LoVo (cell line): ENCODE measurements around the gene ABCC10.
"Not testable (repeated sequence)": the region's sequence is repeated elsewhere in the genome, so short reads cannot be mapped to it uniquely, and the experiment has no call there.

Source experiments
- DNase-seq: peaks from one replicate; pipeline ENCODE4 v3.0.0-alpha.2; 2016; ENCODE audit warnings: low spot score

Gene ABCC10

GRCh38 chr6:43412541-43412940, 14.8 kb upstream of the ABCC10 start:
- no peak for DNase-seq

DNA sequence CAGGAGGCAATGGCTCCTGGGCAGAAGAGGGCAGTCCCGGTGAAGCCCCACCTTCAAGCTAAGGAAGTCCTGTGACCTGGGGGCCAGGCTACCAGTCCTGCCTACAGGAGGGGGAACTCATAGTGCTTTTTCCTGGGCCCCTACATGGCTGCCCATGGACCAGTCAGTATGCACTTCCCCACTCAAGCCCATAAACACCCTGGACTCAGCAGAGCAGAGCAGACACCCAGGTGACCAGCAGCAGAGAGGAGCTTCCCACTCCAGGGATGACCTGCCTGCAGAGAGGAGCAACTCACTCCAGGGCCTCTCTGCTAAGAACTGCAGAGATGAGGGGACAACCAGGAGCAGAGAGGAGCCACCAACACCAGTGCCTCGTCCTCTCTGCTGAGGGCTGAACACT, 14.3 kb upstream of the ABCC10 start:
- no peak for DNase-seq

GRCh38 chr6:43415275-43415674, 12.1 kb upstream of the ABCC10 start:
- DNase-seq, result not testable (repeated sequence)

- no peak for DNase-seq
Observed at GRCh38 chr6:43416935-43417334, 10.4 kb upstream of the ABCC10 start.

- no peak for DNase-seq
Observed at GRCh38 chr6:43420012-43420709, 7.2 kb upstream of the ABCC10 start.

GRCh38 chr6:43421831-43422230, 5.5 kb upstream of the ABCC10 start:
- DNase-seq, result no peak

GRCh38 chr6:43425083-43425482, 2.3 kb upstream of the ABCC10 start:
- not testable (repeated sequence) for DNase-seq

GRCh38 chr6:43426928-43427405, 374 bp upstream of the ABCC10 start:
- DNase-seq, result no peak

- DNase-seq, result no peak
Observed at GRCh38 chr6:43428112-43428570, 800 bp downstream of the ABCC10 start.

DNA sequence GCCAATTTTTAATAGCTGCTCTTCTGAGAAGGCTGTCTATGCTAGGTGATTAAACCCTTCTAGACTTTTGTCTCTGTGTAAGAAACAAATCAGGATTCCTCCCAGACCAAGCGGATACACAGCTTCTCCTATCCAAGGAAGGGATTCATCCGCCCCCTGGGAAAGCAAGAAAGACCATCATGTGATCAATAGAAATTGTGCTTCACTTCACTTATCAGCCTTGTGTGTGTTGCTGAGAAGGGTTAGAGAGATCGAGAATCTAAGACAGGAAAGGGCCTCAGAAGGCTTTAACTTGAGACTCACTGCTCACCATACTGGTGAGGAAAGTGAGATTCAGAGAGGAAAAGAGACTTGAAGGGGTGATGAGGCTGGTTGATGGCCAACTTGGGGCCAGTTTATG, 1.5 kb downstream of the ABCC10 start:
- no peak for DNase-seq

- DNase-seq, result no peak
Observed at GRCh38 chr6:43432009-43432945, 4.9 kb downstream of the ABCC10 start.

- DNase-seq, result no peak
Observed at GRCh38 chr6:43433148-43433547, 5.8 kb downstream of the ABCC10 start.

GRCh38 chr6:43434001-43434840, 6.9 kb downstream of the ABCC10 start:
- DNase-seq, result no peak

DNA sequence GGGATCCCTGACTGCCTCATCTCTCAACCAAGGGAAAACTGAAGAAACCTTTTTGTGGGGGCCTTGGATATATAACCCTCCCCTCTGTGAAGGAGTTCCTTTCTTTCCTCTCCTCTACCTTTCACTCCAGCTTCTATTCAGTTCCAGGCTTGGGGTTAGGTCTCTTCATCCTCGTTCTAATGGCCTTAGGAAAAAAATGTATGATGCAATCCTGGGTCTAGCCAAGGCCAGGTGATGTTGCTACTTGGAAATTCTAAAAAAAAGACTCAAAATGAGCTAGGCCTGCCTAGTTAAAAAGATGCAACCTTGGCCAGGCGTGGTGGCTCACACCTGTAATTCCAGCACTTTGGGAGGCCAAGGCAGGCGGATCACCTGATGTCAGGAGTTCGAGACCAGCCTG, 7.6 kb downstream of the ABCC10 start:
- no peak for DNase-seq

DNA sequence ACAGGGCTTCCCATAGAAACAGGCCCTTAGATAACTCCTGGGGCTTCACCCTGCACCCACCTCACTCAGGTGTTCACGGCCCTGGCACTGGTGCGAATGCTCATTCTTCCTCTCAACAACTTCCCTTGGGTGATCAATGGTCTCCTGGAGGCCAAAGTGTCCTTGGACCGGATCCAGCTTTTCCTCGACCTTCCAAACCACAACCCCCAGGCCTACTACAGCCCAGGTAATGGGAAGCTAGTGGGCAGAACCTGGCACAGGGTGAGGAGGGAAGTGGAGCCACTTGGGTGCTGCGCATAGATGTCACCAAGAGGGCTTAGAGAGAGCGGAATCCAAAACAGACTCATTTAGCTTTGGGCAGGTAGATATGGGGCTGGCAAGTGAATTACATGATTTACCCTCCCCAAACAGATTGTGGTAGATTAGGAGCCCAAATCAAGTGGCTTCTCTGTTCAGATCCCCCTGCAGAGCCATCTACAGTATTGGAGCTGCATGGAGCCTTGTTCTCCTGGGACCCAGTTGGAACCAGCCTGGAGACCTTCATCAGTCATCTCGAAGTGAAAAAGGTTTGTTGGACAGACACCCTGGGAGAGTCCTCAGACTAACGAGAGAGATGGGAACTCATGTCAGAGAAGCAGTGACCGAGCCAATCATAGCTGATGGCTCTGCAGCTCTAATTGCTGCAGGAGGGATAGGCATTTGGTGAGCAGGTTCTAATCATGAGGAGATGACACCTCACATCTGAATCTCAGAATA, 8.5 kb downstream of the ABCC10 start:
- no peak for DNase-seq

- peak; percentile 79 for DNase-seq
Observed at GRCh38 chr6:43436577-43437282, 9.4 kb downstream of the ABCC10 start.

- DNase-seq, result no peak
Observed at GRCh38 chr6:43437700-43438099, 10.4 kb downstream of the ABCC10 start.

DNA sequence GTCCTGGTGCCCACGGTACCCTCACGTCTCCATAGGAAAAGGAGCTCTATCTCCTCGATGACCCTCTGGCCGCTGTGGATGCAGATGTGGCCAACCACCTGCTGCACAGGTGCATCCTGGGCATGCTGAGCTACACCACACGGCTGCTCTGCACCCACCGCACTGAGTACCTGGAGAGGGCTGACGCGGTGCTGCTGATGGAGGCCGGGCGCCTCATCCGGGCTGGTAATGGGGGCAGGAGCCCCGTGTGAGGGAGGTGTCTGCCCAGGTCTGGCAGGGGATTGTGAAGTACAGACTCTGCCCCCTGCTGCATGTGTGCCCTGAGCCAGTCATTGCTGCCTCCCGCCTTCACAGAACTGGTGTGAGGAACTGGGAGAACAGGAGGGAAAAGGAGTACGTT, 15.6 kb downstream of the ABCC10 start:
- DNase-seq, result no peak

DNA sequence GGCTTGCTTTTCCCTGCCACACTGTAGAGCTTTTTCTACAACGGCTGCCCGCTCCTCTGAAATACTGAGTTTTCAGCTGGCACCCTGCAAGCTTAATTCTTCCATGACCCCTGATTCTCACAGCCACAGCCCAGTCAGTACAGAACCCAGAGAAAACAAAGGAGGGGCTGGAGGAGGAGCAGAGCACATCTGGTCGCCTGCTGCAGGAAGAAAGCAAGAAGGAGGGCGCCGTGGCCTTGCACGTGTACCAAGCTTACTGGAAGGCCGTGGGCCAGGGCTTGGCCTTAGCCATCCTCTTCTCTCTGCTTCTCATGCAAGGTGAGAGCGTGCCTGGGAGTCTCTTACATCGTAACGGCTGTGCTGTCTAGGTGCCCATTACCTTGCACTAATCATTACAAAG, 16.7 kb downstream of the ABCC10 start:
- no peak for DNase-seq

- no peak for DNase-seq
Observed at GRCh38 chr6:43444582-43444981, 17.2 kb downstream of the ABCC10 start.

DNA sequence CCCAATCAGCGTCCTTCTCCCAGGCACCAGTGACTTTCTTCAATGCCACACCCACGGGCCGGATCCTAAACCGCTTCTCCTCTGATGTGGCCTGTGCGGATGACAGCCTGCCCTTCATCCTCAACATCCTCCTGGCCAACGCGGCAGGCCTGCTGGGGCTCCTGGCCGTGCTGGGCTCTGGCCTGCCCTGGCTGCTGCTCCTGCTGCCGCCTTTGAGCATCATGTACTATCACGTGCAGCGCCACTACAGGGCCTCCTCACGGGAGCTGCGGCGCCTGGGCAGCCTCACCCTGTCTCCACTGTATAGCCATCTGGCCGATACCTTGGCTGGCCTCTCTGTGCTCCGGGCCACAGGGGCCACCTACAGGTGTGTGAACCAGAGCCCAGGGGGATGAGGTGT, 18.2 kb downstream of the ABCC10 start:
- no peak for DNase-seq
